HCT116 (cell line): ENCODE results near the gene IL17D.

Experiments
- CEBPB ChIP-seq: IDR thresholded peaks from 2 replicates; pipeline ENCODE4 v1.6.1; 2012; ENCODE audit warnings: low read depth
- EZH2 ChIP-seq: fragments of 200-600 bp; sonication (generic); IDR thresholded peaks from 2 replicates; pipeline ENCODE4 v1.6.1; 2017; ENCODE audit warnings: antibody characterized with exemption, mixed run types
- EZH2phosphoT487 ChIP-seq: fragments of 200-600 bp; IDR thresholded peaks from 2 replicates; pipeline ENCODE4 v1.6.1; 2018; ENCODE audit warnings: antibody characterized with exemption, borderline replicate concordance
- POLR2A ChIP-seq: IDR thresholded peaks from 2 replicates; pipeline ENCODE4 v1.7.0; 2011; ENCODE audit warnings: borderline replicate concordance; ENCODE audit not compliant: insufficient read depth, insufficient read length; ENCODE audit errors: extremely low read depth
- POLR2AphosphoS5 ChIP-seq: IDR thresholded peaks from 2 replicates; pipeline ENCODE4 v1.6.1; 2011; ENCODE audit warnings: mild to moderate bottlenecking, low read depth, low read length, moderate library complexity
- RAD21 ChIP-seq: IDR thresholded peaks from 2 replicates; pipeline ENCODE4 v1.6.1; 2012; ENCODE audit warnings: low read depth, mild to moderate bottlenecking
- YY1 ChIP-seq: IDR thresholded peaks from 2 replicates; pipeline ENCODE4 v1.6.1; 2011; ENCODE audit warnings: low read length, low read depth, moderate library complexity, mild to moderate bottlenecking; ENCODE audit not compliant: insufficient replicate concordance; ENCODE audit errors: extremely low read depth
- ZFX ChIP-seq: fragments of 450-650 bp; IDR thresholded peaks from 2 replicates; pipeline ENCODE4 v1.6.1; 2017
- TF ChIP-seq, protein P1 (sequence below): IDR thresholded peaks from 2 replicates; pipeline ENCODE4 v1.6.1; 2012; ENCODE audit warnings: low read depth
- TF ChIP-seq, protein P2 (sequence below), 3 experiments: fragments of 200-600 bp in 1 of 3; sonication (generic) in 1 of 3; IDR thresholded peaks in 2 of 3; conservative IDR thresholded peaks in 1 of 3; 2 replicates each; pipeline ENCODE4 v1.5.1; 2012 to 2017; ENCODE audit warnings: low read depth in 2 of 3, low read length in 2 of 3, antibody characterized with exemption in 1 of 3, borderline replicate concordance in 1 of 3, control low read depth in 1 of 3, mild to moderate bottlenecking in 1 of 3, mixed read lengths in 1 of 3, mixed run types in 1 of 3, moderate library complexity in 1 of 3; ENCODE audit not compliant: insufficient read depth in 1 of 3
- TF ChIP-seq, protein P3 (sequence below): IDR thresholded peaks from 2 replicates; pipeline ENCODE4 v1.6.1; 2012

DNA sequence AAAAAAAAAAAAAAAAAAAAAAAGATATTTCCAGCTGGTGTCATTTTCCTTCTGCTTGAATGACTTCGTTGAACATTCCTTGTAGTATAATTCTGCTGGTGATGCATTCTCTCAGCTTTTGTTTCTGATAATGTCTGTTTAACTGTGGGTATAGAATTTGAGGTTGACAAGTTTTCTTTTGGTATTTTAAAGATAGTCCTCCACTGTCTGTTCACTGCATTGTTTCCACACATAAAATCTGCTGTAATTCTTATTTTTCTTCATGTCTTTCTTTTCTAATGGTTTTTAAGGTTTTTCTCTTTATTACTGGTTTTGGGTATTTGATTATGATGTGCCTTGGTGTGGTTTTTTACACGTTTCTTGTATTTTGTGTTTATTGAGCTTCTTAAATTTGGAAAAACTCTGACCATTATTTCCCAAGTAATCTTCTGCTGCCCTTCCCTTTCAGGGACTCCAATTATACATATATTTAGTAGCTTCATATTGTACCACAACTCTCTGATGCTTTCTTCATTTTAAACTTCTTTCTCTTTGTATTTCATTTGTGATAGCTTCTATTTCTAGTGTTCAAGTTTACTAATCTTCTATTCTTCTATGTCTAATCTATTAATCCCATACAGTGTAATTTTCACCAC lies 63.9 kb downstream of the IL17D start:
- TF ChIP-seq POLR2A = no peak
- TF ChIP-seq RAD21 = no peak
- TF ChIP-seq, protein P1, sequence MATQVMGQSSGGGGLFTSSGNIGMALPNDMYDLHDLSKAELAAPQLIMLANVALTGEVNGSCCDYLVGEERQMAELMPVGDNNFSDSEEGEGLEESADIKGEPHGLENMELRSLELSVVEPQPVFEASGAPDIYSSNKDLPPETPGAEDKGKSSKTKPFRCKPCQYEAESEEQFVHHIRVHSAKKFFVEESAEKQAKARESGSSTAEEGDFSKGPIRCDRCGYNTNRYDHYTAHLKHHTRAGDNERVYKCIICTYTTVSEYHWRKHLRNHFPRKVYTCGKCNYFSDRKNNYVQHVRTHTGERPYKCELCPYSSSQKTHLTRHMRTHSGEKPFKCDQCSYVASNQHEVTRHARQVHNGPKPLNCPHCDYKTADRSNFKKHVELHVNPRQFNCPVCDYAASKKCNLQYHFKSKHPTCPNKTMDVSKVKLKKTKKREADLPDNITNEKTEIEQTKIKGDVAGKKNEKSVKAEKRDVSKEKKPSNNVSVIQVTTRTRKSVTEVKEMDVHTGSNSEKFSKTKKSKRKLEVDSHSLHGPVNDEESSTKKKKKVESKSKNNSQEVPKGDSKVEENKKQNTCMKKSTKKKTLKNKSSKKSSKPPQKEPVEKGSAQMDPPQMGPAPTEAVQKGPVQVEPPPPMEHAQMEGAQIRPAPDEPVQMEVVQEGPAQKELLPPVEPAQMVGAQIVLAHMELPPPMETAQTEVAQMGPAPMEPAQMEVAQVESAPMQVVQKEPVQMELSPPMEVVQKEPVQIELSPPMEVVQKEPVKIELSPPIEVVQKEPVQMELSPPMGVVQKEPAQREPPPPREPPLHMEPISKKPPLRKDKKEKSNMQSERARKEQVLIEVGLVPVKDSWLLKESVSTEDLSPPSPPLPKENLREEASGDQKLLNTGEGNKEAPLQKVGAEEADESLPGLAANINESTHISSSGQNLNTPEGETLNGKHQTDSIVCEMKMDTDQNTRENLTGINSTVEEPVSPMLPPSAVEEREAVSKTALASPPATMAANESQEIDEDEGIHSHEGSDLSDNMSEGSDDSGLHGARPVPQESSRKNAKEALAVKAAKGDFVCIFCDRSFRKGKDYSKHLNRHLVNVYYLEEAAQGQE = no peak
- TF ChIP-seq, protein P2, sequence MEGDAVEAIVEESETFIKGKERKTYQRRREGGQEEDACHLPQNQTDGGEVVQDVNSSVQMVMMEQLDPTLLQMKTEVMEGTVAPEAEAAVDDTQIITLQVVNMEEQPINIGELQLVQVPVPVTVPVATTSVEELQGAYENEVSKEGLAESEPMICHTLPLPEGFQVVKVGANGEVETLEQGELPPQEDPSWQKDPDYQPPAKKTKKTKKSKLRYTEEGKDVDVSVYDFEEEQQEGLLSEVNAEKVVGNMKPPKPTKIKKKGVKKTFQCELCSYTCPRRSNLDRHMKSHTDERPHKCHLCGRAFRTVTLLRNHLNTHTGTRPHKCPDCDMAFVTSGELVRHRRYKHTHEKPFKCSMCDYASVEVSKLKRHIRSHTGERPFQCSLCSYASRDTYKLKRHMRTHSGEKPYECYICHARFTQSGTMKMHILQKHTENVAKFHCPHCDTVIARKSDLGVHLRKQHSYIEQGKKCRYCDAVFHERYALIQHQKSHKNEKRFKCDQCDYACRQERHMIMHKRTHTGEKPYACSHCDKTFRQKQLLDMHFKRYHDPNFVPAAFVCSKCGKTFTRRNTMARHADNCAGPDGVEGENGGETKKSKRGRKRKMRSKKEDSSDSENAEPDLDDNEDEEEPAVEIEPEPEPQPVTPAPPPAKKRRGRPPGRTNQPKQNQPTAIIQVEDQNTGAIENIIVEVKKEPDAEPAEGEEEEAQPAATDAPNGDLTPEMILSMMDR (IDR thresholded peaks at IDR 0.05 in 2 of 3, conservative IDR thresholded peaks at IDR 0.05 in 1 of 3; ENCODE audit: borderline replicate concordance in 1 of 3, insufficient read depth in 1 of 3, low read depth in 2 of 3, low read length in 2 of 3) = no peak
- no peak for TF ChIP-seq EZH2phosphoT487
- no peak for TF ChIP-seq YY1
- no peak for TF ChIP-seq POLR2AphosphoS5
- TF ChIP-seq EZH2 = no peak
- TF ChIP-seq, protein P3, sequence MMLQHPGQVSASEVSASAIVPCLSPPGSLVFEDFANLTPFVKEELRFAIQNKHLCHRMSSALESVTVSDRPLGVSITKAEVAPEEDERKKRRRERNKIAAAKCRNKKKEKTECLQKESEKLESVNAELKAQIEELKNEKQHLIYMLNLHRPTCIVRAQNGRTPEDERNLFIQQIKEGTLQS = no peak
- TF ChIP-seq CEBPB = no peak
- TF ChIP-seq ZFX = no peak
